Stimulated activated CD4-positive, alpha-beta T cell treated with anti-CD3 and anti-CD28 coated beads, TNF-alpha, amount 100 ng/mL, for 48 hours (primary cell): ENCODE data around the gene FAM180A.
"Not testable (repeated sequence)": the region's sequence is repeated elsewhere in the genome, so short reads cannot be mapped to it uniquely, and the experiment has no call there.

Experiments
- DNase-seq, 3 donors: peaks; one replicate each; pipeline ENCODE4 v3.0.0-alpha.2; 2020; ENCODE audit warnings: low read depth in 3 of 3

FAM180A gene

DNA sequence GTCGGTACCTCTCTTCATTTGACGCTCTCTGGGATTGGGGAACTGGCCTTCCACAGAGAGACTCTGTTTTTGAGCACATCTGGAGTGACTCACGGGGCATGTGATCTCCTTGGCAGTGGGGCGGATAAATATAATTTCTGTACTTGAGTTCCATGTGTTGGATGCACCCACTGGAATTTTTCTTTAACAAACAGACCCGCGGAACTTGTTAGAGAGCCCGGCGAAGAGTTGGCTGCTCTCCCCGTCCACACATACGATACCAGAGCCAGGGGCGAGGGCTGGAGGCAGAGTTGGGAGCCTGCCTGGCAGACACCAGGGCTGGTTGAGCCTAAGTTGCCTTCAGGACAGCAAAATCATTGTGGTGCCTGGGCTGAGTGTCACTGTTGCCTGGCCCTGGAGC lies at the start of gene FAM180A:
TSS of gene FAM180A (minus strand) at position 44 of the 400 bp plus-strand sequence. CDS start 233 bp downstream, outside the sequence.
- no peak for DNase-seq

DNA sequence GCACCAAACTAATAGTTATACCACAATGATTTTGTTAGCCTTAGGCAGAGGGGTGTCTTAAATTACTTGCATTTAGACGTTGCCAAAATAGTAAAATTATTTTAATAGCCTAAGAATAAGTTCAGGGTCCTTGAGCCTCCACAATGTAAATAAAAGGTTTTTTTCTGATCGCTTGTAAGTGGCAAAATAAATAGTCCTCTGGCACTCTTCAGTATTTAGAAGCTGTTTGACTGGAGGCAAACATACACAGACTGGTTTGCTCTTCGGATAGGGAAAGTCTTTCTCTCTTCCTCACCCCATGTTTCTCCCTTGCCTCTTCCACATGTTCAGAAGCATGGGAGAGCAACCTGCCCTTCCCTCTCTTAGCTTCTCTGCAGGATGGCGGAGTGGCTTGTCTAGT lies 49.5 kb upstream of the FAM180A start:
- DNase-seq = no peak

DNA sequence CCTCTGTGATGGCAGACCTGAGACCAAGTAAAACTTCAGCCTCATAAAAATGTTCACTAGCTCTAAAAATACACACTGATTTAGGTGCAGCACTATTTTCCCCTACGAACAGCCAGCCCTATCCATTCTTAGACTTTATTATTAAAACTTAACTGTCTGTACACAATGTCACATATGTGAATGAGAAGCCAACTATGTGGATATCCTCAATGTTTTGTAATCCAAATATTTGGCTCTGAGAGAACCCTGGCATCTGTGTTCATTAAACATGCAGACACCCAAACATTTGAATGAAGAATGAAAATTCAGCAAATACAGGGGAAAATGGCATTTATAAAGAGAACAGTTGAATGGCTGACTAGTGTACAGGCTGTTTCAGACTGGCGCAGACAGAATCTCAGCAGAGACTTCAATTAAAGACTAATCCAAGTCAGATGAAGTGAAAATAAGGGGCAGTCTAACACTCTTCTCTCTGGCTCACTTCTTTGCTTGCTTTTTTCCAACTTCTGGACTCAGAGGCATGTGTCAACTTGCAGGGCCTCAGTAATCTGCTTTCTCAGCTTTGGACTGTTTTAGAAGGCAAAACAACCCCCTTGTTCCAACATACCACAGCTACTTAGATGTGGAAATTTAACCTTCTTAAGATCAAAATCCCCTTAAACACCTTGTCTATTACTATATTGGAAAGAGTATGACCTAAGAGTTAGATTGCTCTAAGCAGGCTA lies 47.4 kb upstream of the FAM180A start:
- no peak for DNase-seq

DNA sequence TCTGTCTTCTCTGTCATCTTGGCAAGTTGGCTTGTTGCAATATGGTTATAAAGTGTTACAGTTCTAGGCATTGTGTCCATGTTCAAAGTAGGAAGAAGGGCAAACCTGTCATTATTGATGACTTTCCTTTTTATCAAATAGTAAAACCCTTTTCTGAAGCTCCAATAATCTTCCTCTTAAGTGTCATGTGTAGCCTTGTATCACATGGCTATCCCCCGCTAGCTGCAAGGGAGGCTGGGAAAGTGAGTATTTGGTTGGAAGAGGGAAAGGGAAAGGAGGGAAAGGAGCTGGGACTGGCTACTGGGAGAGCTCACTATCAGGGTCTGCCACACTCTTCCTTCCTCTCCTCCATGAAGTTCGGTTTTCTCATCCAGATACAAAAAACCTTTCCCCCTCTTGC lies 45.2 kb upstream of the FAM180A start:
- DNase-seq = no peak

DNA sequence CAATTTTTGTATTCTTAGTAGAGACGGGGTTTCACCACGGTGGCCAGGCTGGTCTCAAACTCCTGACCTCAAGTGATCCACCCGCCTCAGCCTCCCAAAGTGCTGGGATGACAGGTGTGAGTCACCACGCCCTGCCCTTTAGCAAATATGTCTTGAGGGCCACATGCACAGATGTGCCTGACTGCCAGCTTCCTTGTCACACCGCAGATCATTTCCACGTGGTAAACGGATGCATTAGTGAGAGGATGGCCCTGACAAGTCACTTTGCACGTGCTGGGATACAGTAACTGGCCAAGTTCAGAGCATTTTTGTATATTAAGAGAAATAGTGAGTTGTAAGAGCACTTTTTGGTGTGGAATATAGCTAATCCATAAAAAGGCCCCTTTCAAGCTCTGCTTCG lies 44.3 kb upstream of the FAM180A start:
- no peak for DNase-seq

DNA sequence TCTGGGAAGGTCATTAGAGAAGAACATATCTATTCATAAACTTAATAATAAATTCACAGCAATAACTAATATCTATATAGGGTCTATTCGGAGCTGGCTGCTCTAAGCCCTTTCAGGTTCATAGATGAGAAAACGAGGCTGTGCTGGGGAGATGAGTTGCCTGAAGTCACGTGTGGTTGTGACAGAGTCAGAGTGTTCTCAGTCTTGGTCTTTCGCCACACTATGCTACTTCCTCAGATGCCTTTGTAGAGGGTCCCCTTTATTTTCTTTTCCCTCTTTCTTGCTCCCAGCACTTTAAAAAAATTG lies 43.7 kb upstream of the FAM180A start:
- no peak for DNase-seq

DNA sequence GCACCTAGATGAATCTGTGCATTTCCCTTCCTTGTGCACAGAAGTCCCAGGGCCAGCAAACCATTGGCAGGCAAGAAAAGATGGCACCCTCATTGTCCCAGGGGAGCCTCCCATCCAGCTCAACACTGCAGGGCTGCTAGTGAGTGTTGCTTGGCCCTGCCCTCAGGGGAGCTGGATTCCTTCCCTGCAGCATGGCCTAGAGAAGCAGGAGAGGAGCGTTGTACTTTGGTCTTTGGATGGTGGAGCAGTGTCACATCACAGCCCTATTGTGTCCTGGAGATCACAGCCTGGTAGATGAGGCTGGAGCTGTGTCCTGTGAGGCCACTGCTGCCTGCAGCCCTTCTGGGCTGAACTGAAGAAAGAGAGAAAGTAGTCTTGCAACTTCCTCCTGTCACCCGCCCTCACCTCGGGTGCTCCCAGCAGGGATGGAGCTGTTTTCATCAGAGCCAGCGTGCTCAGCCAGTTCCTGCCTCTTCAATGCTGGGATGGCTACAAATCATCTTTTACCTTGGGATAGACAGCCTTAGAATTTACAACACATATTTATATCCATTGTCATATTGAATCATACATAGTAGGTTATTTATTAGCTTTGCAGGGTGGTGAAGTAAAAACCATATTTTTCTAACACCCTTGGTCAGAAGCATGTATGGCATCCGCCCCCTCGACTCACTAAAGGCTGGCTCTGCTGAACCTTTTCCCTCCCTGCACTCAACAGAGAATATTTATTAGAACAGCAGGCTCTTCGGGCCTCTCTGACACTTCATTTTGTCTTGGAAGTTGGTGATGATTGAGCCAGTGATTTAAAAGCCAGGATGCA lies 43.1 kb upstream of the FAM180A start:
- DNase-seq = no peak

DNA sequence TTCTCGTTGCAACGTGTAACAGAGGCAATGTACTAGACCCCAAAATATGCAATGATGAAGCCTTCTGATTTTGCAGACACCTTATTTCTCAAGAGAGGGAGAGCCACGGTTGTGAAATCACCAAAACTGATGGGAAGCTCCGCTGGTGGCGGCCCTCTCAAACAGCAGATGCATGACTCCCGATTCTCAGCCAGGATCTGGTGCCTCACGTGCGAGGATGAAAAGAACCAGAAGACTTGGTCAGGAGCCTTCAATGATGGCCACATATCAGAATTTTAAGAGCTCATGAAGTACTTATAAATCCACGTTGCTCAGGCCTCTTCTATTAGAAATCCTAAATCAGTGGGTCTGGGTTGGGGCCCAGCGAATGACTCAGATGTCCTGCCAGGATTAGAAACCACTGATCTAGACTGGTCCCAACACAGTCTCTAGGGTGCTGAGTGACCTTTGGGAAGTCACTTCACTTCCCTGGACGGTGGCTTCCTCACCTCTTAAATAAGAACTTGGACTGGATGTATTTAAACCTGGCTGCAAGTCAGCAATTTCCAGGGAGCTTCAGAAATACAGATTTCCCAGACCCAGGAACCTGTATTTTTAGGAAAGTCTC lies 41.9 kb upstream of the FAM180A start:
- DNase-seq = no peak

DNA sequence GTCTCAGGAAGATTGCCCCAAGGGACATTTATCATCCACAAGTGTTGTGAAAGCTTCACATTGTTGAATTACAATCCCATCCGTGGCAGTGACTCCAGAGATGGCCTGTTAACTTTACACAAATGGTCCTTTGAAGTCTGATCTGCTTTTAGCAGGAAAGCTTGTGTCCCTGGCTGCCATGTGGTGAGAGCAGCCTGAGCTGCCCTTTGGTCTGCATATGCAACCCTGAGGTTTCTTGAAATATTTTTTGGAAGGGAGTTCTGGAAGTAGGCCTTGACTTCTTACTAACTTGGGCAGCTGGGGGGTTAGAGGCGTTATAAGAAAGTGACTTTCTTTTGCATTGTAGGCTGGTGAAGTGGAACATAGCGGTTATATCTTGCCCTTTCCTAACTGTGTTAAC lies 41.3 kb upstream of the FAM180A start:
- no peak for DNase-seq

DNA sequence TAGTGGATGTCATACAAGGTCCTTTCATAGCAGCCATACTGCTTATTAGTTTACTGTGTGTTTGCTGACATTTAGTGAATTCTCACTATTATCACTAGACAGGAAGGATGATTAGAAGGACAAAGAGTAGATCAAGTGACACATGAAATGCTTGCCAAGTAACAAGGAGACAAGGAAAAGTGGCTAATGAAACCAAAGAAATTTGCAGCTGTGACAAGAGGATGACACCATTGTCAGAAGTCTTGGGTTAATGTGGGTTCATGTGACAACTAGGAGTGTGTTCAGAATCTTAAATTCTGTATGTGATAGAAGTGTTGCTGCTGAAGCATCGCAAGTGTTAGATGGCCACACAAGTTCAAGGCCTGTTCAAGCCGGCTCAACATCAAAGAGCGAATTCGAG lies 40.8 kb upstream of the FAM180A start:
- DNase-seq = no peak

DNA sequence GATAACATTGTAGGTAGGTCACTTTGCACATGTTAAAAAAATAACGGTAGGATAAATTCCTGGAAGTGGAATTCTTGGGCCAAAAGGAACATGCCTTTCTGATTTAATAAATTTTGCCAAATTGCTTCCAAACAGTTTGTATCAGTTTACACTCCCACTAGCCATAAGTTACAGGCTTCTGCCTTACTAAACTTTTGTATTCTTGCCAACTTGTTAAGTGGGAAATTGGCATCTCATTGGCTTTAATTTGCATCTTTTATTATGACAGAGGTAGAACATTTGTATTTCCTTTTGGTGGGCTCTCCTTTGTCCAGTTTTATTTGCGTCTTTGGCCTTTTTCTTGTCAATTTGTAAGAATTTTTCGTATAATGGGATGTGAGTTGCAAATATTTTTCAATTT lies 38.3 kb upstream of the FAM180A start:
- DNase-seq = no peak

DNA sequence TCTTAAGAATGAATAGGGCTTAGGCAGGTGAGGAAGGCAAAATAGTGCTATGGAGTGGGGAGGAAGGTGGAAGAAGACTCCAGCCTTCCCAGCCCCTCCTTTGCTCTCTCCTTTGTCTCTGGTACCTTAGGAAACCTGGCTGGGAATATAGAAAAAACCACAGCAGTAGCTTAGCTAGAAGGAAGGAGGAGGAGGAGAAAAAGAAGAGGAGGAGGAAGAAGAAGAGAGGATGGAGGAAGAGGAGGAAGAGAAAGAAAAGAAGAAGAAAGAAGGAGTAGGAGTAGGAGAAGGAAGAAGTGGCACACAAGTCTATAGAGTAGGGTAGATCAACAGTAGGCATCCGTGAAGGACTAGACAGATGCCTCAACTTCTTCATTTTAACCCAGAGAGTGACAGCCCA lies 36.5 kb upstream of the FAM180A start:
- DNase-seq = no peak

DNA sequence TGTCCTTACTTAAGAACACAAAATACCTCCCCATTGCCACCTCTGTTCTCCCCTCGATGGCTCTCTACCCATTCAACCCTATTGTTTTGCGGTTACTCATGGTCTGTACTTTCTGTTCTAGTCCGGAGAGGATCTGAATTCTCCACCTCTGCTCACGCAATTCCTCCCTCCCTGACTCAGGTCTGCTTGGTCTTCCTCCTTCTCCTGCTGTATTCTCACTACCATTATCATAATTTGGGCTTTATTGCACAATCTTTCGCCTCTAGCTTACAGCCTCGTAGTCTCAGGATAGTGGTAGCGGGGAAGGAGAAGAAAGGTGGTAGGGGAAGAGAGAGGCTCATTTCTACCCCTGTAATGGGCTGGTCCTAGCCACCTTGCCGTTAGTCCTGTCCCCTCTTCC lies 35.4 kb upstream of the FAM180A start:
- no peak for DNase-seq

DNA sequence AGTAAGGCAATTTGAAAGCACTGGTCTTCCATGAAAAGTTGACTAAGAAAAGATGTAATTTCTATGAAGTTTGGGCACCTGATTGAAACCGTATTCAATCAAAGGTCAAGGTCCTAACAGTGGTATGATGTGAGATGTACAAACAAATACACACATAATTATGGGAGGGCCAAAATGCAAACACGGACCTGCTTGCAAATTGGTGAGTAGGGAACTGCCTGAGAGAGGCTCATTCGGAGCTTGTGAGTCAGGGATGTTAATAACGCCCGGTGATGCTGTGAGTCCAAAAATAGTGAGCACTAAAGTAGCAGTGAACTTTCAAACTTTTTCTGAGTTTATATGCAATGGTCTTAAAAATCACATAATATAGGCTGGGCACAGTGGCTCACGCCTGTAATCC lies 34.2 kb upstream of the FAM180A start:
- no peak for DNase-seq

DNA sequence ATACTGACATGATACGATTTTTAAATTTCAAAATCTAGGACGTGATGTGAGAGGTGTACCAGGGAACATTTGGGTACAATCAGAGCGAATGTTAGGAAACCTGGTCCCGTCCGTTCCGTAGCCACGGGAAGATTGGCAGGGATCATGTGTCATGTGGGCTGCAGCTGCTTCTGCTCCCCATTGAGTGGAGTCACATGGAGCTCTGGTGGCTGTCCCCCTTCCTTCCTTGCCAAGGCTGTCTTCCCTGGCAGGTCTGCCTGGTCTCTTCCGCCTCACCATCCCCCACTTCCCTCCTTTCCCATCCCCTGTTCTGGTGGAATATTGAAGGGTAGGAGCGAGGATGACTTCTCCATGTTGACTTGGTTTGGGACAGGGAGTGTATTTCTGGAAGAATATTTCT lies 33.8 kb upstream of the FAM180A start:
- no peak for DNase-seq

DNA sequence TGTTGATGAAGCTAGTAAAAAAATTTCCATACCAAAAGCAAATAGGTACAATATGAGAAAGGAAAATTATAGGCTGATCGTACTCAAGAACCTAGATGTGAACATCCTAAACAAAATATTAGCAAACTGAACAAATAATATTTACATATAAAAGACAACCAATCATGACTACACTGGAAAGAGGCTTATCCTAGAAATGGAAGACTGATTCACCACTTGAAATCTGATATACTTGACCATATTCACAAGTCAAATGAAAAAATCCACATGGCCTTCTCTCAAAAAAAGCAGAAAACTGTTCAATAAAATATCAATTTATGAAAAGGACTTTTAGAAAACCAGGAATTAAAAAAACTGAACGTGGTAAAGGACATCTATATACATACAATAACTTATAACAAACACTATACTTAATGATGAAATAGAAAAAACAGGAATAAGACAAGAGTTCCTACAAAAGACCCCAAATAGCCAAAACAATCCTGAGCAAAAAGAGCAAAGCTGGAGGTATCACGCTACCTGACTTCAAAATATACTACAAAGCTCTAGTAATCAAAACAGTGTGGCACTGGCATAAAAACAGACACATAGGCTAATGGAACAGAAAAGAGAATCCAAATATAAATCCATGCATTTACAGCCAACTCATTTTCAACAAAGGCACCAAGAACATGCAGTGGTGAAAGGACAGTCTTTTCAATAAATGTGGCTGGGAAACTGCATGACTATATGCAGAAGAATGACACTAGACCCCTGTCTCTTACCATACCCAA lies 29.2 kb upstream of the FAM180A start:
- DNase-seq = no peak

DNA sequence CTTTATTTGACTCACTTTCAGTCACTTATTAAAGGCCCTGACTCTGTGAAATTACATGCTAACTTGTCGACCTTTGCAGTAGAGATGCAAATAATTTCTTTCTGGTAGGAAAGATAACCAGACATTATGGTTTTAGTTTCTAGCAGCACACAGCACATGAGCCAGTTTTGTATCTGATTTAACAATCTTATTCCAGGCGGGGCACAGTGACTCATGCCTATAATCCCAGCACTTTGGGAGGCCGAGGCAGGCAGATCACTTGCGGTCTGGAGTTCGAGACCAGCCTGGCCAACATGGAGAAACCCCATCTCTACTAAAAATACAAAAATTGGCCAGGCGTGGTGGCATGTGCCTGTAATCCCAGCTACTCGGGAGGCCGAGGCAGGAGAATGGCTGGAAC lies 27.3 kb upstream of the FAM180A start:
- not testable (repeated sequence) for DNase-seq

DNA sequence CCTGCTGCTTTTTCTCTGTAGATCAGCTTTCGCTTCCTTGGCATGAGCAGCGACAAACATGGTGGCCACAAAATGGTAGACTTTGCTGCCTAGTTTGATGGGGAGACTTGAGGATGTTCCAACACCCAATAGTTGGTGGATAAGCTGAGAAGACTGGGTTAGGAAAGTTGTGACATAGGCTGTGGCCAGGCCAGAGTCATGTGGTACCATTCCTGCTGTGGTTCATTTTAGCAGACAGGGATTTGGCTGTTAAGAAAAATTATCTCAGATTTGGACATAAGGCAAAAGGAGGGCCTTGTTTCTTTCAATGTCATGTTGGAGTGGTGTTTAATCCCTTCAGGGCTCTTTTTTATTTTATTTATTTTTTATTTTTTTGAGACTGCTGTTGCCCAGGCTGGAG lies 26.6 kb upstream of the FAM180A start:
- no peak for DNase-seq

DNA sequence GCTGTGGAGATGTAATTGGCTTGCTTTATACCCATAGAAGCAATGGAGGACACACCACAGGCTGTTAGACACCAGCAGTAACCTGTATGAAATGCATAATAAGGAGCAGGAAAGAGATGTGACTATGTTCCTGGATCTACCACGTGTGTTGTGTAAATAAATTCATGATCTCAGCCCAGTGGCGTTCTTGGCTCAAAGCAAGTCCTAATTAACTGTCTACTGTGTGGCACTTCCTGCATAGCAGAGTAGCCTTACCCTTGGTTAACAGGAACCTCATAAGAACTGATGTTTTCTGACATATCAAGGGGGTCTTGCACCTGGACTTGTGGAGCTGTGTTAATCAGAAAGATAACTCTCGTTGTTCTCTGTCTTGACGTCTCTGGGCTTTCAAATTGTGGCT lies 25.7 kb upstream of the FAM180A start:
- no peak for DNase-seq

DNA sequence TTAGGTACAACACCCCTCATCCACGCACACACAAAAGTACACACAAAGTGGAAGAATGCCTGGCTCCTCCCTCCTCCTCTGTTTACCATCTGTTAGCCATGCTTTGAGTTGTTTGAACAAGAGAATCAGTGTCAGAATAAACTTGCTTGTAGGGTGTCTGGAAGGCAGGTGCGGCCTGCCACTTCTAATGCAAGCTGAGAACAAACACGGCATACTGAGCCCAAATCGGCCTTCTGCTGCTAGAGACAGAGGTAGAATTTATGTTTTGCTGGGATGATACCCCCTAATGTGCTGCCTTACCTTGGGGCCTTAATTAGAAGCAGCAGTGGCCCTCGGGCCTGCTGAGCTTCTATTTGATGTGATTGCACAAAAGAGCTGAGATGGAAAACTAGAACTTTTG lies 24.9 kb upstream of the FAM180A start:
- no peak for DNase-seq

DNA sequence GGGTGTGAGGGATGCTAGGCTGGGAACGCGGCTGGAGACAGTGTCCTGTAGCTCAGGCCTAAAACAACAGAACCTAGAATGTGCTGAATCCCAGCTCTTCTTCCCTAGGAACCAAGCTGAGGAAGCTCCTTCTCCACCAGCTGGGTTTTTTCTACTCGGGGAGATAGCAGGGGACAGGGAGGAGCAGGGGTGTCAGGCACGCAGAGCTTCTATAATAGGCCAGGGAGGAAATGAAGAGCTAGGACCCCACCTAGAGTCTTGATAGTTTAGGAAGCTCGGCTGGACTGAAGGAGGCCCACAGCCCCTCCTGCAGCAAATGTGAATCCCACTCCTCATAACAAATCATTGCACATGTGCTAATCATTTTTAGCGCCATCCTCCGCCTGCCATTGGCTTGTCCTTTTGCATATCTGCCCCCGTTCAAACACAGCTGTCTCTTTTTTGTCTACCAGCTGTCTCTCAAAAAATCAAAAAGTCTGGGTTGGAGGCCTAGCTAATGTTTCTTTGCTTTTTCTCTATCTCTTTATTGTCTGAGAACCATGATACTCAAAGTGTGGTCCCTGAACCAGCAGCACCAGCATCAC lies 24.1 kb upstream of the FAM180A start:
- DNase-seq = no peak
